GM19043 (cell line): ENCODE measurements around the gene BTG2.
"Not testable (repeated sequence)": the region's sequence is repeated elsewhere in the genome, so short reads cannot be mapped to it uniquely, and the experiment has no call there.

Source experiments
- ATAC-seq: cut with Tn5 transposase; IDR thresholded peaks from one replicate; pipeline ENCODE4 v1.9.1; 2021; ENCODE audit warnings: low read depth; ENCODE audit not compliant: unreplicated experiment

Gene BTG2

GRCh38 chr1:203304919-203305808 lies at the start of gene BTG2:
TSS of gene BTG2 (plus strand) at chr1:203305519. CDS start at chr1:203305607, 88 bp downstream.
- ATAC-seq = peak; percentile 65

- ATAC-seq = not testable (repeated sequence)
Measured at GRCh38 chr1:203256636-203257035, 48.7 kb upstream of the BTG2 start.

GRCh38 chr1:203263496-203263895 lies 41.8 kb upstream of the BTG2 start:
- ATAC-seq = no peak

GRCh38 chr1:203264052-203264501 lies 41.2 kb upstream of the BTG2 start:
- ATAC-seq = no peak

- ATAC-seq = no peak
Measured at GRCh38 chr1:203265541-203265940, 39.8 kb upstream of the BTG2 start.

- ATAC-seq = not testable (repeated sequence)
Measured at GRCh38 chr1:203266140-203266539, 39.2 kb upstream of the BTG2 start.

- ATAC-seq = no peak
Measured at GRCh38 chr1:203267347-203267846, 37.9 kb upstream of the BTG2 start.

- no peak for ATAC-seq
Measured at GRCh38 chr1:203267912-203268311, 37.4 kb upstream of the BTG2 start.

- ATAC-seq = no peak
Measured at GRCh38 chr1:203268901-203269653, 36.2 kb upstream of the BTG2 start.

- ATAC-seq = no peak
Measured at GRCh38 chr1:203269654-203270020, 35.7 kb upstream of the BTG2 start.

- ATAC-seq = no peak
Measured at GRCh38 chr1:203270448-203270847, 34.9 kb upstream of the BTG2 start.

- no peak for ATAC-seq
Measured at GRCh38 chr1:203271018-203271743, 34.1 kb upstream of the BTG2 start.

- ATAC-seq = no peak
Measured at GRCh38 chr1:203271962-203272632, 33.2 kb upstream of the BTG2 start.

GRCh38 chr1:203272633-203273205 lies 32.6 kb upstream of the BTG2 start:
- no peak for ATAC-seq

- peak; percentile 44 for ATAC-seq
Measured at GRCh38 chr1:203273206-203273868, 32.0 kb upstream of the BTG2 start.

GRCh38 chr1:203273869-203274602 lies 31.3 kb upstream of the BTG2 start:
- ATAC-seq = no peak

- no peak for ATAC-seq
Measured at GRCh38 chr1:203274603-203275381, 30.5 kb upstream of the BTG2 start.
